GM21825 (cell line): ENCODE measurements around the gene ZNF385D.

Experiments
- ATAC-seq: cut with Tn5 transposase; IDR thresholded peaks from one replicate; pipeline ENCODE4 v1.9.1; 2021; ENCODE audit warnings: mild to moderate bottlenecking, moderate library complexity; ENCODE audit not compliant: unreplicated experiment

ZNF385D gene

GRCh38 chr3:21750080-21750696 lies 822 bp downstream of the ZNF385D start:
- ATAC-seq: no peak

- no peak for ATAC-seq
Measured at GRCh38 chr3:21747966-21748555, 2.9 kb downstream of the ZNF385D start.

- no peak for ATAC-seq
Measured at GRCh38 chr3:21747376-21747775, 3.6 kb downstream of the ZNF385D start.

- ATAC-seq: no peak
Measured at GRCh38 chr3:21745966-21746365, 5.0 kb downstream of the ZNF385D start.

- ATAC-seq: no peak
Measured at GRCh38 chr3:21744793-21745192, 6.2 kb downstream of the ZNF385D start.

GRCh38 chr3:21738935-21739702 lies 11.9 kb downstream of the ZNF385D start:
- no peak for ATAC-seq

- ATAC-seq: no peak
Measured at GRCh38 chr3:21738283-21738682, 12.7 kb downstream of the ZNF385D start.

- ATAC-seq: no peak
Measured at GRCh38 chr3:21734746-21735145, 16.3 kb downstream of the ZNF385D start.

GRCh38 chr3:21729888-21730459 lies 21.0 kb downstream of the ZNF385D start:
- no peak for ATAC-seq

GRCh38 chr3:21729331-21729730 lies 21.7 kb downstream of the ZNF385D start:
- no peak for ATAC-seq

GRCh38 chr3:21722768-21723167 lies 28.2 kb downstream of the ZNF385D start:
- ATAC-seq: no peak

- no peak for ATAC-seq
Measured at GRCh38 chr3:21722301-21722700, 28.7 kb downstream of the ZNF385D start.

- no peak for ATAC-seq
Measured at GRCh38 chr3:21718943-21719591, 31.9 kb downstream of the ZNF385D start.

- no peak for ATAC-seq
Measured at GRCh38 chr3:21718161-21718765, 32.7 kb downstream of the ZNF385D start.

GRCh38 chr3:21715662-21716061 lies 35.3 kb downstream of the ZNF385D start:
- ATAC-seq: no peak

- no peak for ATAC-seq
Measured at GRCh38 chr3:21705769-21706168, 45.2 kb downstream of the ZNF385D start.

GRCh38 chr3:21704796-21705195 lies 46.2 kb downstream of the ZNF385D start:
- no peak for ATAC-seq

- no peak for ATAC-seq
Measured at GRCh38 chr3:21703291-21703690, 47.7 kb downstream of the ZNF385D start.

- no peak for ATAC-seq
Measured at GRCh38 chr3:21697707-21698106, 53.3 kb downstream of the ZNF385D start.

- no peak for ATAC-seq
Measured at GRCh38 chr3:21694506-21694905, 56.5 kb downstream of the ZNF385D start.

GRCh38 chr3:21691036-21691435 lies 60.0 kb downstream of the ZNF385D start:
- no peak for ATAC-seq
